H9 (cell line): Measurements from ENCODE around the gene GRIK4. TPM values are rescaled to one million over a fixed set of nuclear protein-coding genes. Genes with fewer than 3 reads are reported as not detected.

ENCODE experiments used
- DNase-seq: peaks from one replicate; pipeline ENCODE4 v3.0.0-alpha.2; 2017
- H2AFZ ChIP-seq: one replicate; pipeline ENCODE4 v1.6.1; 2013; ENCODE audit warnings: mild to moderate bottlenecking, low read length, control low read depth, moderate library complexity
- H2AK5ac ChIP-seq: 2 replicates; pipeline ENCODE4 v1.6.1; 2013; ENCODE audit warnings: low read length, control low read depth, mixed read lengths; ENCODE audit not compliant: insufficient read length
- H2BK120ac ChIP-seq: one replicate; pipeline ENCODE4 v1.6.1; 2013; ENCODE audit warnings: low read depth, mild to moderate bottlenecking, low read length, control low read depth, inconsistent platforms; ENCODE audit not compliant: poor library complexity, severe bottlenecking
- H2BK12ac ChIP-seq: 2 replicates; pipeline ENCODE4 v1.6.1; 2013; ENCODE audit warnings: low read length, control low read depth, mixed read lengths, low read depth; ENCODE audit not compliant: insufficient read length
- H2BK15ac ChIP-seq: 2 replicates; pipeline ENCODE4 v1.6.1; 2013; ENCODE audit warnings: low read depth, low read length, control low read depth
- H2BK20ac ChIP-seq: one replicate; pipeline ENCODE4 v1.6.1; 2013; ENCODE audit warnings: low read depth, mild to moderate bottlenecking, low read length, control low read depth, inconsistent platforms; ENCODE audit not compliant: poor library complexity, severe bottlenecking
- H2BK5ac ChIP-seq: 2 replicates; pipeline ENCODE4 v1.6.1; 2013; ENCODE audit warnings: low read length, control low read depth, mixed read lengths; ENCODE audit not compliant: insufficient read length
- H3K14ac ChIP-seq: 2 replicates; pipeline ENCODE4 v1.6.1; 2013; ENCODE audit warnings: low read length, control low read depth; ENCODE audit not compliant: insufficient read depth
- H3K18ac ChIP-seq: 2 replicates; pipeline ENCODE4 v1.6.1; 2013; ENCODE audit warnings: low read depth, mild to moderate bottlenecking, mixed read lengths, low read length, control low read depth; ENCODE audit not compliant: insufficient read length
- H3K23ac ChIP-seq: 2 replicates; pipeline ENCODE4 v1.6.1; 2013; ENCODE audit warnings: low read length, control low read depth, mixed read lengths, low read depth; ENCODE audit not compliant: insufficient read length
- H3K23me2 ChIP-seq: 2 replicates; pipeline ENCODE4 v1.6.1; 2013; ENCODE audit warnings: low read depth, mild to moderate bottlenecking, mixed read lengths, low read length, control low read depth; ENCODE audit not compliant: insufficient read length, poor library complexity, severe bottlenecking
- H3K27ac ChIP-seq: 2 replicates; pipeline ENCODE4 v1.5.1; 2013; ENCODE audit warnings: low read length, control low read depth, mixed read lengths, low read depth; ENCODE audit not compliant: insufficient read length
- H3K27me3 ChIP-seq: 2 replicates; pipeline ENCODE4 v1.6.1; 2013; ENCODE audit warnings: low read length, control low read depth, inconsistent platforms; ENCODE audit not compliant: insufficient read depth
- H3K4ac ChIP-seq: 2 replicates; pipeline ENCODE4 v1.6.1; 2013; ENCODE audit warnings: low read depth, mild to moderate bottlenecking, control low read depth, inconsistent platforms, low read length, moderate library complexity
- H3K4me1 ChIP-seq: 2 replicates; pipeline ENCODE4 v1.6.1; 2013; ENCODE audit warnings: low read length, control low read depth, inconsistent platforms; ENCODE audit not compliant: insufficient read depth
- H3K4me2 ChIP-seq: 2 replicates; pipeline ENCODE4 v1.6.1; 2013; ENCODE audit warnings: low read length, control low read depth, mixed read lengths; ENCODE audit not compliant: insufficient read length, insufficient read depth
- H3K56ac ChIP-seq: 2 replicates; pipeline ENCODE4 v1.6.1; 2013; ENCODE audit warnings: low read depth, mild to moderate bottlenecking, mixed read lengths, low read length, control low read depth; ENCODE audit not compliant: insufficient read length
- H3K79me1 ChIP-seq: 2 replicates; pipeline ENCODE4 v1.6.1; 2013; ENCODE audit warnings: low read depth, mild to moderate bottlenecking, moderate library complexity, low read length, control low read depth, inconsistent platforms; ENCODE audit not compliant: insufficient read depth, poor library complexity, severe bottlenecking
- H3K79me2 ChIP-seq: 2 replicates; pipeline ENCODE4 v1.6.1; 2013; ENCODE audit warnings: low read length, control low read depth, inconsistent platforms; ENCODE audit not compliant: insufficient read depth
- H3K9ac ChIP-seq: 2 replicates; pipeline ENCODE4 v1.6.1; 2013; ENCODE audit warnings: low read length, control low read depth, mixed read lengths; ENCODE audit not compliant: insufficient read length; ENCODE audit errors: extremely low read depth
- H3K9me3 ChIP-seq: one replicate; pipeline ENCODE4 v1.6.1; 2013; ENCODE audit warnings: low read depth, low read length, inconsistent platforms; ENCODE audit not compliant: control insufficient read depth
- H3T11ph ChIP-seq: one replicate; pipeline ENCODE4 v1.6.1; 2013; ENCODE audit warnings: mild to moderate bottlenecking, low read length, control low read depth, inconsistent platforms
- H4K20me1 ChIP-seq: one replicate; pipeline ENCODE4 v1.6.1; 2013; ENCODE audit not compliant: control insufficient read depth, insufficient read length, insufficient read depth
- H4K5ac ChIP-seq: 2 replicates; pipeline ENCODE4 v1.6.1; 2013; ENCODE audit warnings: low read depth, mild to moderate bottlenecking, mixed read lengths, low read length, control low read depth; ENCODE audit not compliant: insufficient read length
- H4K8ac ChIP-seq: replicated peaks from 2 replicates; pipeline ENCODE4 v1.6.1; 2013; ENCODE audit warnings: low read length, control low read depth, mixed read lengths, low read depth; ENCODE audit not compliant: insufficient read length
- H4K91ac ChIP-seq: 2 replicates; pipeline ENCODE4 v1.6.1; 2013; ENCODE audit warnings: low read depth, mild to moderate bottlenecking, moderate library complexity, mixed read lengths, low read length, control low read depth; ENCODE audit not compliant: insufficient read length
- H3K27ac Mint-ChIP-seq, 3 experiments: 2 replicates in 2 of 3; 3 replicates in 1 of 3; pipeline ENCODE4 v1.8.0; 2020 to 2021; ENCODE audit warnings: mixed read lengths in 3 of 3, mild to moderate bottlenecking in 1 of 3, moderate library complexity in 1 of 3
- H3K27me3 Mint-ChIP-seq: 2 replicates; pipeline ENCODE4 v1.8.0; 2021; ENCODE audit warnings: low read depth, mild to moderate bottlenecking, moderate library complexity, mixed read lengths
- H3K36me3 Mint-ChIP-seq, 3 experiments: 2 replicates in 2 of 3; 3 replicates in 1 of 3; pipeline ENCODE4 v1.8.0; 2020 to 2021; ENCODE audit warnings: low read depth in 3 of 3, mixed read lengths in 3 of 3; ENCODE audit not compliant: insufficient read depth in 1 of 3
- H3K4me1 Mint-ChIP-seq, 2 experiments: 2 replicates each; pipeline ENCODE4 v1.8.0; 2020; ENCODE audit warnings: mixed read lengths in 2 of 2
- H3K4me3 Mint-ChIP-seq, 2 experiments: 2 replicates in 1 of 2; 3 replicates in 1 of 2; pipeline ENCODE4 v1.8.0; 2020 to 2021; ENCODE audit warnings: mild to moderate bottlenecking in 2 of 2, mixed read lengths in 2 of 2, moderate library complexity in 1 of 2
- H3K9me3 Mint-ChIP-seq, 2 experiments: 2 replicates in 1 of 2; 3 replicates in 1 of 2; pipeline ENCODE4 v1.8.0; 2020; ENCODE audit warnings: mild to moderate bottlenecking in 2 of 2, mixed read lengths in 2 of 2, moderate library complexity in 1 of 2
- CTCF ChIP-seq: fragments of 200-600 bp; sonication (generic); conservative IDR thresholded peaks from 3 replicates; pipeline ENCODE4 v1.8.0; 2021; ENCODE audit warnings: antibody characterized with exemption, mild to moderate bottlenecking
- WGBS: extraction: QIAGEN DNeasy Blood & Tissue Kit; methylation state at CpG from one replicate; pipeline ENCODE4 v1.1.7; 2013; ENCODE audit warnings: missing lambda C conversion rate, low lambda C conversion rate, mixed read lengths; ENCODE audit not compliant: insufficient read length; ENCODE audit errors: extremely low coverage; 5-methylcytosine and 5-hydroxymethylcytosine counted together
- total RNA-seq: library from RNA; stranded (reverse); gene quantifications from 2 replicates; pipeline ENCODE4 v1.2.1, GENCODE V29; 2021

GRIK4 gene
- total RNA-seq, 1 experiment from 2014 or later, result 2.3 TPM

- DNase-seq, result no peak
- H3K4me1 Mint-ChIP-seq, result peaks cover 56 to 57% of the 10 kb centered on the region in 2 experiments
- H3K9ac ChIP-seq, result no peak overlapping the region
Observed at GRCh38 chr11:120712881-120713280, 201.3 kb downstream of the GRIK4 start.

More at GRCh38 chr11:120712881-120713280, 201.3 kb downstream of the GRIK4 start:
- H3K56ac ChIP-seq, result no peak overlapping the region
- H4K5ac ChIP-seq, result no peak overlapping the region
- no peak overlapping the region for H3K4me2 ChIP-seq
- H2BK5ac ChIP-seq, result no peak overlapping the region
- Mint-ChIP-seq H3K36me3 (no peaks in the 10 kb centered on the region), H3K4me3 (no peak overlapping the region), H3K9me3 (no peaks in the 10 kb centered on the region), H3K27ac (no peak overlapping the region), H3K27me3 (peaks cover 14% of the 10 kb centered on the region)
- no peak overlapping the region for H2BK12ac ChIP-seq
- no peaks in the 10 kb centered on the region for H3K9me3 ChIP-seq
- no peak overlapping the region for H2AFZ ChIP-seq
- no peak overlapping the region for H3T11ph ChIP-seq
- H4K91ac ChIP-seq, result no peak overlapping the region
- no peak overlapping the region for H3K18ac ChIP-seq
- H3K4ac ChIP-seq, result no peak overlapping the region
- no peak overlapping the region for H2AK5ac ChIP-seq
- H4K20me1 ChIP-seq, result no peaks in the 10 kb centered on the region
- H2BK120ac ChIP-seq, result no peak overlapping the region
- no peak overlapping the region for H3K27ac ChIP-seq
- no peaks in the 10 kb centered on the region for H3K27me3 ChIP-seq
- no peak overlapping the region for H3K14ac ChIP-seq
- no peaks in the 10 kb centered on the region; the same call in 1 of the 2 replicates for H3K4me1 ChIP-seq
- H2BK15ac ChIP-seq, result no peak overlapping the region
- H3K79me1 ChIP-seq, result no peaks in the 10 kb centered on the region
- no peak overlapping the region for H2BK20ac ChIP-seq
- no peak overlapping the region for H4K8ac ChIP-seq
- no peak for TF ChIP-seq CTCF
- no CpG with 5 or more reads among the region's 4 CpGs for WGBS
- H3K23ac ChIP-seq, result no peak overlapping the region
- H3K79me2 ChIP-seq, result no peaks in the 10 kb centered on the region
- peaks cover 2% of the 10 kb centered on the region for H3K23me2 ChIP-seq
